ENCODE results near the gene CWH43.
"Not testable (repeated sequence)": the region's sequence is repeated elsewhere in the genome, so short reads cannot be mapped to it uniquely, and the experiment has no call there.

DNA sequence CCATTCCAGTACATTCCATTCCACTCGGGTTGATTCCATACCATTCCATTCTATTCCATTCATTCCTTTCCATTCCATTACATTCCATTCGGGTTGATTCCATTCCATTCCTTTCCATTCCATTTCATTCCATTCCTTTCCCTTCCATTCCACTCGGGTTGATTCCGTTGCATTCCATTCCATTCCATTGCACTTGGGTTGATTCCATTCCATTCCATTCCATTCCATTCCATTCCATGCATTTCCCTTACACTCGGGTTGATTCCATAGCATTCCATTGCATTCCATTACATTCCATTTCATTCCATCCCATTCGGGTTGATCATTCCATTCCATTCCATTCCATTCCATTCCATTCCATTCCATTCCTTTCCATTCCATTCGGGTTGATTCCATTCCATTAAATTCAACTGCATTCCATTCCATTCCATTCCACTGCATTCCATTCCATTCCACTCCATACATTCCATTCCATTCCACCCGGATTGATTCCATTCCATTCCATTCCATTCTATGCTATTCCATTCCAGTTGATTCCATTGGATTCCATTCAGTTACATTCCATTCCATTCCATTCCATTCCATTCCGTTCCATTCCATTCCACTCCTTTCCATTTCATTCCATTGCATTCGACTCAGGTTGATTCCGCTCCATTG lies 119.3 kb downstream of the CWH43 start:
- TF ChIP-seq, protein P1, sequence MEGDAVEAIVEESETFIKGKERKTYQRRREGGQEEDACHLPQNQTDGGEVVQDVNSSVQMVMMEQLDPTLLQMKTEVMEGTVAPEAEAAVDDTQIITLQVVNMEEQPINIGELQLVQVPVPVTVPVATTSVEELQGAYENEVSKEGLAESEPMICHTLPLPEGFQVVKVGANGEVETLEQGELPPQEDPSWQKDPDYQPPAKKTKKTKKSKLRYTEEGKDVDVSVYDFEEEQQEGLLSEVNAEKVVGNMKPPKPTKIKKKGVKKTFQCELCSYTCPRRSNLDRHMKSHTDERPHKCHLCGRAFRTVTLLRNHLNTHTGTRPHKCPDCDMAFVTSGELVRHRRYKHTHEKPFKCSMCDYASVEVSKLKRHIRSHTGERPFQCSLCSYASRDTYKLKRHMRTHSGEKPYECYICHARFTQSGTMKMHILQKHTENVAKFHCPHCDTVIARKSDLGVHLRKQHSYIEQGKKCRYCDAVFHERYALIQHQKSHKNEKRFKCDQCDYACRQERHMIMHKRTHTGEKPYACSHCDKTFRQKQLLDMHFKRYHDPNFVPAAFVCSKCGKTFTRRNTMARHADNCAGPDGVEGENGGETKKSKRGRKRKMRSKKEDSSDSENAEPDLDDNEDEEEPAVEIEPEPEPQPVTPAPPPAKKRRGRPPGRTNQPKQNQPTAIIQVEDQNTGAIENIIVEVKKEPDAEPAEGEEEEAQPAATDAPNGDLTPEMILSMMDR (IDR thresholded peaks at IDR 0.05), result not testable (repeated sequence)
- TF ChIP-seq POLR2A (IDR thresholded peaks at IDR 0.05), result not testable (repeated sequence)

Data from uterus (tissue), 2 donors.